GM21528 (cell line): ENCODE results near the gene MIS18A.
A peak's percentile ranks its signal among the peaks of the same experiment; 100 is the strongest.
"Not testable (repeated sequence)": the region's sequence is repeated elsewhere in the genome, so short reads cannot be mapped to it uniquely, and the experiment has no call there.

Experiments
- ATAC-seq: cut with Tn5 transposase; IDR thresholded peaks from one replicate; pipeline ENCODE4 v1.9.1; 2021; ENCODE audit warnings: mild to moderate bottlenecking, moderate library complexity; ENCODE audit not compliant: unreplicated experiment, low FRiP score

MIS18A gene

GRCh38 chr21:32306021-32306780, 27.4 kb upstream of the MIS18A start:
- no peak for ATAC-seq

DNA sequence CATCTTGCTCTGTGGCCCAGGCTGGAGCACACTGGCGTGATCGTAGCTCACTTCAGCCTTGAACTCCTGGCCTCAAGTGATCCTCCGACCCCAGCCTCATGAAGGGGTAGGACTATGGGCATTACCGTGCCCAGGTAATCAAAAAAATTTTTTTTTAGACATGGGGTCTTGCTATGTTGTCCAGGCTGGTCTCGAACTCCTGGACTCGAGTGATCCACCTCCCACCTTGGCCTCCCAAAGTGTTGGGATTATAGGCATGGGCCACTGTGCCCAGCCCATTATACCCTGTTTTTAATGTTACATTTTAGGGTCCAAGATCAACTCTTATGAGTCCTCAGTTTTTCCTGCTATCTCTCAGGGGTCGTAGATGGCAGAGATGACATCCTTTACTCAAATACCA, 26.1 kb upstream of the MIS18A start:
- ATAC-seq: no peak

- ATAC-seq: no peak
Measured at GRCh38 chr21:32303385-32303784, 24.5 kb upstream of the MIS18A start.

GRCh38 chr21:32302560-32302959, 23.7 kb upstream of the MIS18A start:
- no peak for ATAC-seq

DNA sequence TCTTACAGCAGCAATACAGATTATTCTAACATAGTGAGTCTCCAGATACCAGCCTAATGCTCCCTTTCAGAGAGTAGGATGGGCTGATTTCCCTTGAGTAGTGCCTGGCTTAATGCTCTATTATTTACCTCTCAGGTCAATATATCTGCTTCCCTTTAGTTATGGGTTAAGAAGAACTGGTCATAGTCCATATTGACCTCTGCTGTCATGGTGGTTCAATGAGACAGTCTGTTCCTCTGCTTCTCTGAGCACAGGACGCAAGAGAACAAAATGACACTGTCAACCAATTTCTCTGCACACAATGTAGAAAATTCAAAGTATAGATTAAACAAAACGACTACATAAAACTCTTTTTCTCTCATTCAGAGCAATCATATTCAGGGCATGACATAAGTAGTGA, 22.7 kb upstream of the MIS18A start:
- ATAC-seq: no peak

DNA sequence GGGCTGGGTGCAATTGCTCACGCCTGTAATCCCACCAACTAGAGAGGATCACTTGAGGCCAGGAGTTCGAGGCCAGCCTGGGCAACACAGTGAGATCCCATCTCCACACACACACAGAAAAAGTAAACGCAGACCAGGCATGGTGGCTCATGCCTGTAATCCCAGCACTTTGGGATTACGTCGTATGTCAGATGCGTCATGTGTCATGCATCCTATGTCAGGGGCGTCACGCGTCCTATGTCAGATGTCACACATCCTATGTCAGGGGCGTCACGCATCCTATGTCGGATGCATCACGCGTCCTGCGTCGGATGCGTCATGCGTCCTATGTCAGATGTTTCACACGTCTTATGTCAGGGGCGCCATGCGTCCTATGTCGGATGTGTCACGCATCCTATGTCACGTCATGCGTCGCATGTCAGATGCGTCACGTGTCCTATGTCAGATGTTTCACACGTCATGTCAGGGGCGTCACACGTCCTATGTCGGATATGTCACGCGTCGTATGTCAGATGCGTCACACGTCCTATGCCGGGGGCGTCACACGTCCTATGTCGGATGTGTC, 21.4 kb upstream of the MIS18A start:
- no peak for ATAC-seq

DNA sequence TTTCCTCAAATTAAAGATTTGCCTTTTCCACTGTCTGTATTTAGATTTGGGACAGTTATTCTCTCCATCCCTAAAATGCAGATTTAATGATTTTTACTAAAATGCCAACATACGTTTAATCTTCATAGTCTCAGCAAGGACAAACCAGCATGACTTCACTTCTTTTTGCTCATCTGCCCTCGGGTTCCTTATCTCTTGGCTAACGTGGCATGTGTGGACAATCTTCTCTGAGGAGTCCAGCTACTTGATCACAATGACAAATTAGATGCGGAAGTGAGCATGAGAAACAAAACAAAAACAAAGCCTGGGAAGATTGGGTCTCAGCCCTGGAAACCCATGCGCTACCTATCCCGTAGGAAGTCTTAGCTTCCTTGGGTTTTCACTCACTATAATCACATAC, 20.8 kb upstream of the MIS18A start:
- no peak for ATAC-seq

GRCh38 chr21:32298658-32299081, 19.8 kb upstream of the MIS18A start, which contains the start of gene MRAP:
Gene MRAP (plus strand): TSS chr21:32298855. CDS start chr21:32298972, 117 bp downstream.
- no peak for ATAC-seq

- ATAC-seq: no peak
Measured at GRCh38 chr21:32298148-32298559, 19.3 kb upstream of the MIS18A start.

- ATAC-seq: no peak
Measured at GRCh38 chr21:32297449-32297848, 18.6 kb upstream of the MIS18A start.

GRCh38 chr21:32285476-32285875, 6.6 kb upstream of the MIS18A start:
- no peak for ATAC-seq

DNA sequence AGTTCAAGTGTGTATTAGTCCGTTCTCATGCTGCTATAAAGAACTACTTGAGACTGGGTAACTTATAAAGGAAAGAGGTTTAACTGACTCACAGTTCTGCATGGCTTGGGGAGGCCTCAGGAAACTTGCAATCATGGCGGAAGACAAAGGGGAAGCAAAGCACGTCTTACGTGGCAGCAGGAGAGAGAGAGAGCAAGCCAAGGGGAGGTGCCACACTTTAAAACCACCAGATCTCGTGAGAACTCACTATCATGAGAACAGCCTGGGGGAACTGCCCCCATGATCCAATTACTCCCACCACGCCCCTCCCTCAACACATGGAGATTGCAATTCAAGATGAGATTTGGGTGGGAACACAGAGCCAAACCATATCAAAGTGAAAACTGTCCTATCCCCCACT, 4.1 kb upstream of the MIS18A start:
- ATAC-seq: no peak

- ATAC-seq: no peak
Measured at GRCh38 chr21:32281531-32281930, 2.7 kb upstream of the MIS18A start.

DNA sequence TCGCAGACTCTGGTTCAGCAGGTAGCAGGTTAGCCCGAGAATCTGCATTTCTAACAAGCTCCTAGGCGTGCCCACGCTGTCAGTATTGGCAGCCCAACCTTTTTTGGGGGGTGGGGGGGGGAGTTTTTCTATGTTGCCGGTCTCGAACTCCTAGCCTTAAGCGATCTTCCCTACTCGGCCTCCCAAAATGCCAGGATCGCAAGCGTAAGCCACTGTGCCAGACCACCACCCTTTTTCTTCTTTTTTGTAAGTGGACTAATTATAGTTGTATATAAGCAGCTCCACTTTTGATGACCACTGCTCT, 480 bp upstream of the MIS18A start:
- ATAC-seq: peak; percentile 19

- peak; percentile 10 for ATAC-seq
Measured at GRCh38 chr21:32278103-32278502, 746 bp downstream of the MIS18A start.

DNA sequence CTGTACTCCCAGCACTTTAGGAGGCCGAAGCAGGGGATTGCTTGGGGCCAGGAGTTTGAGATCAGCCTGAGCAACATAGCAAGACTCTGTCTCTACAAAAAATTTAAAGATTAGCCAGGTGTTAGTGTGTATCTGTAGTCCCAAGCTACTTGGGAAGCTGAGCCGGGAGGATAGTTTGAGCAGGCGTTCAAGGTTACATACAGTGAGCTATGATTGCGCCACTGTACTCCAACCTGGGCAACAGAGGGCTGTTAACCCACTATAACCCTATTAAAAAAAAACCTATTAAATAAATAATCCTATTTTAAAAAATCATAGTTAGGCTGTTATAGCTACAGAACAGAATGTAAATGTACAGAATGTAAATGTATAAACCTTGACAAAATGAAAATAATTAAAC, 2.2 kb downstream of the MIS18A start:
- no peak for ATAC-seq

DNA sequence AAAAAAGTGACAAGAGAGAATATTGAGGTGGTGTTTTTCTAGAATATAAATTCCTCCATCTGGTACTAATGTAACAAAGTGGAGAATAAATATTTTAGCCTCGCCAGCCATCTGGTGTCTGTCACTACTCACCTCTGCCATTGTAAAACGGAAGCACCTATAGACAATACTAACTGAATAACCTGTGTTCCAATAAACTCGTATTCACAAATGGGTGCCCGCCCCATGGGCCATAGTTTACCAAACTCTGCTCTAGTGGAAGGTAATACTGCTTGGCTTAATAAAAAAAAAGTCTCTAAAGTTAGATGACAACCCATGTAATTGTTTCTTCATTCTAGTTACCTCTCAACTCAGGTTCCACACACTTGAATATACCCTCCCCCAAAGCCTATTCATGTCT, 8.1 kb downstream of the MIS18A start:
- no peak for ATAC-seq

DNA sequence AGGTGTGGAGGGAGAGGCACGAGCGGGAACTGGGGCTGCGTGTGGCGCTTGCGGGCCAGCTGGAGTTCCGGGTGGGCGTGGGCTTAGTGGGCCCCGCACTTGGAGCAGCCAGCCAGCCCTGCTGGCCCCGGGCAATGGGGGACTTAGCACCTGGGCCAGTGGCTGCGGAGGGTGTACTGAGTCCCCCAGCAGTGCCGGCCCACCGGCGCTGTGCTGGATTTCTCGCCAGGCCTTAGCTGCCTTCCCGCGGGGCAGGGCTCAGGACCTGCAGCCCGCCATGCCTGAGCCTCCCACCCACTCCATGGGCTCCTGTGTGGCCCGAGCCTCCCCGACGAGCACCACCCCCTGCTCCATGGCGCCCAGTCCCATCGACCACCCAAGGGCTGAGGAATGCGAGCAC, 13.5 kb downstream of the MIS18A start:
- not testable (repeated sequence) for ATAC-seq

- no peak for ATAC-seq
Measured at GRCh38 chr21:32261929-32262328, 16.9 kb downstream of the MIS18A start.

GRCh38 chr21:32260130-32260529, 18.7 kb downstream of the MIS18A start:
- no peak for ATAC-seq

GRCh38 chr21:32258786-32259048, 20.1 kb downstream of the MIS18A start:
- not testable (repeated sequence) for ATAC-seq

GRCh38 chr21:32257962-32258785, 20.7 kb downstream of the MIS18A start:
- ATAC-seq: no peak
